Endothelial cell of umbilical vein (primary cell): Measurements from ENCODE around the gene ETNK1. TPM values are rescaled to one million over a fixed set of nuclear protein-coding genes. Genes with fewer than 3 reads are reported as not detected.

Experiments used
- BruUV-seq: library from RNA; stranded (reverse); fragments of 400-500 nt; replicated peaks from 2 replicates; lab custom pipeline; 2021; lab: Mats Ljungman, UMichigan
- CTCF ChIA-PET: fragments of 300-600, 350-600 bp; sonication (Branson Sonifier 250); formaldehyde crosslinking; loops from one replicate; lab custom pipeline; 2021; ENCODE audit warnings: antibody characterized with exemption, inconsistent platforms; lab: Charles Lee
- POLR2A ChIA-PET: fragments of 300-600, 350-600 bp; sonication (Branson Sonifier 250); formaldehyde crosslinking; loops from one replicate; lab custom pipeline; 2021; ENCODE audit warnings: antibody characterized with exemption, inconsistent platforms; lab: Charles Lee
- DNase-seq: peaks from one replicate; pipeline ENCODE4 v3.0.0-alpha.2; 2011; ENCODE audit warnings: low read depth, low spot score
- FAIRE-seq: peaks from 2 replicates; lab custom pipeline; 2011; peaks lifted over from hg19 to GRCh38; lab: Jason Lieb, UNC
- H2AFZ ChIP-seq: 2 replicates; pipeline ENCODE4 v1.6.0; 2012; ENCODE audit warnings: low read depth, low read length, control low read depth, inconsistent platforms
- H3K27ac ChIP-seq: 2 replicates; pipeline ENCODE4 v1.5.1; 2011; ENCODE audit warnings: low read depth, mild to moderate bottlenecking, control low read depth, low read length, moderate library complexity; ENCODE audit not compliant: insufficient read depth
- H3K27me3 ChIP-seq, 2 experiments: 2 replicates each; pipeline versions ENCODE4 v1.6.0 to v1.6.1; 2011; ENCODE audit warnings: low read length in 2 of 2, mixed read lengths in 1 of 2; ENCODE audit not compliant: control insufficient read depth in 2 of 2, insufficient read depth in 2 of 2
- H3K36me3 ChIP-seq, 2 experiments: 2 replicates in 1 of 2; 3 replicates in 1 of 2; pipeline ENCODE4 v1.5.1; 2011; ENCODE audit warnings: low read length in 2 of 2, mild to moderate bottlenecking in 1 of 2, moderate library complexity in 1 of 2; ENCODE audit not compliant: control insufficient read depth in 2 of 2, insufficient read depth in 2 of 2; ENCODE audit errors: extremely low read depth in 1 of 2
- H3K4me1 ChIP-seq: 3 replicates; pipeline ENCODE4 v1.5.1; 2011; ENCODE audit warnings: mild to moderate bottlenecking, low read length; ENCODE audit not compliant: control insufficient read depth, insufficient read depth; ENCODE audit errors: extremely low read depth
- H3K4me2 ChIP-seq: 2 replicates; pipeline ENCODE4 v1.6.1; 2011; ENCODE audit warnings: low read length, control low read depth, mixed read lengths; ENCODE audit not compliant: insufficient read depth
- H3K4me3 ChIP-seq, 3 experiments: fragments of 200-600 bp in 1 of 3; sonication (generic), shearing (Covaris generic) in 1 of 3; replicated peaks in 1 of 3; 2 replicates each; pipeline ENCODE4 v1.5.1; 2011 to 2016; ENCODE audit warnings: control low read depth in 3 of 3, low read length in 3 of 3, mild to moderate bottlenecking in 2 of 3, inconsistent platforms in 1 of 3, low read depth in 1 of 3, moderate library complexity in 1 of 3; ENCODE audit not compliant: insufficient read depth in 1 of 3
- H3K79me2 ChIP-seq: 2 replicates; pipeline ENCODE4 v1.6.0; 2012; ENCODE audit warnings: low read length, inconsistent platforms; ENCODE audit not compliant: control insufficient read depth, insufficient read depth
- H3K9ac ChIP-seq: replicated peaks from 2 replicates; pipeline ENCODE3; 2011; ENCODE audit warnings: low read length, control low read depth; ENCODE audit not compliant: insufficient read depth; ENCODE audit errors: extremely low read depth
- H3K9me1 ChIP-seq: replicated peaks from 3 replicates; pipeline ENCODE4 v1.6.0; 2011; ENCODE audit warnings: mild to moderate bottlenecking, low read length; ENCODE audit not compliant: control insufficient read depth, insufficient read depth; ENCODE audit errors: extremely low read depth
- H3K9me3 ChIP-seq: replicated peaks from 2 replicates; pipeline ENCODE4 v1.5.1; 2012; ENCODE audit warnings: low read length, inconsistent platforms; ENCODE audit not compliant: control insufficient read depth, insufficient read depth
- H4K20me1 ChIP-seq: replicated peaks from 2 replicates; pipeline ENCODE3; 2011; ENCODE audit warnings: mild to moderate bottlenecking, low read length; ENCODE audit not compliant: control insufficient read depth, insufficient read depth; ENCODE audit errors: extremely low read depth
- EZH2 ChIP-seq: IDR thresholded peaks from 2 replicates; pipeline ENCODE4 v1.6.1; 2012; ENCODE audit warnings: borderline replicate concordance, low read depth, mild to moderate bottlenecking, moderate library complexity, low read length, inconsistent platforms; ENCODE audit not compliant: severe bottlenecking
- FOS ChIP-seq: IDR thresholded peaks from 2 replicates; pipeline ENCODE4 v1.6.1; 2011; ENCODE audit warnings: mild to moderate bottlenecking, low read length, moderate library complexity, borderline replicate concordance; ENCODE audit not compliant: insufficient read depth
- GATA2 ChIP-seq: IDR thresholded peaks from 2 replicates; pipeline ENCODE4 v1.7.0; 2011; ENCODE audit warnings: low read depth, mild to moderate bottlenecking, moderate library complexity, mixed read lengths, low read length; ENCODE audit not compliant: insufficient read length, insufficient read depth
- JUN ChIP-seq: IDR thresholded peaks from 2 replicates; pipeline ENCODE4 v1.6.1; 2011; ENCODE audit warnings: borderline replicate concordance, low read depth; ENCODE audit not compliant: insufficient read length, insufficient read depth
- MAX ChIP-seq: IDR thresholded peaks from 2 replicates; pipeline ENCODE4 v1.6.1; 2011; ENCODE audit not compliant: insufficient read depth, insufficient read length
- MYC ChIP-seq: IDR thresholded peaks from one replicate; pipeline ENCODE4 v1.6.1; 2011; ENCODE audit warnings: mild to moderate bottlenecking, low read depth, low read length
- POLR2A ChIP-seq: IDR thresholded peaks from 2 replicates; pipeline ENCODE4 v1.6.1; 2012; ENCODE audit warnings: low read depth, mild to moderate bottlenecking, control low read depth, low read length
- POLR2AphosphoS5 ChIP-seq: IDR thresholded peaks from 2 replicates; pipeline ENCODE4 v1.6.1; 2012; ENCODE audit warnings: low read depth, mild to moderate bottlenecking, control low read depth, low read length, moderate library complexity; ENCODE audit not compliant: insufficient read depth
- dilution Hi-C: fragments of 300-500 bp; cut with MboI; formaldehyde crosslinking; loops from one replicate; pipeline ENCODE4 v1.15.0; 2019; ENCODE audit warnings: low sequenced_read_pairs; ENCODE audit not compliant: extremely low pct_ligation_motif_present
- intact Hi-C: fragments of 100-400 bp; cut with micrococcal nuclease; formaldehyde crosslinking; loops from one replicate; pipeline ENCODE4 v1.10.0; 2022
- polyA plus RNA-seq, 4 experiments: library from polyadenylated mRNA; depleted of rRNA in 3 of 4; stranded (reverse) in 3 of 4; unstranded in 1 of 4; fragments of >200 nt; gene quantifications; 2 replicates each; pipeline versions ENCODE4 v1.2.1 to v1.2.3, GENCODE V29; 2011 to 2012; ENCODE audit warnings: missing spikeins in 1 of 4
- total RNA-seq: library from RNA; stranded (reverse); gene quantifications from 2 replicates; pipeline ENCODE4 v1.2.3, GENCODE V29; 2021
- TF ChIP-seq, protein P1 (sequence below), 2 donors: IDR thresholded peaks; 1 replicate in 1 of 2; 2 replicates in 1 of 2; pipeline ENCODE4 v1.5.1; 2011; ENCODE audit warnings: low read length in 2 of 2, mild to moderate bottlenecking in 2 of 2, moderate library complexity in 2 of 2, control low read depth in 1 of 2, inconsistent platforms in 1 of 2, low read depth in 1 of 2; ENCODE audit not compliant: insufficient read depth in 1 of 2; ENCODE audit errors: extremely low read depth in 1 of 2

The ETNK1 gene
- total and polyA plus RNA-seq, 2 donors (not counting 3 experiments of a cell fraction or from before 2014, with no cell fraction given), result 11.4 to 68.4 TPM

- Histone ChIP-seq H3K27me3 (no peaks in the 10 kb centered on the region), H3K4me2 (no peak overlapping the region), H3K9me1 (peaks cover 3% of the 10 kb centered on the region), H3K79me2 (peaks cover 3% of the 10 kb centered on the region), H4K20me1 (no peaks in the 10 kb centered on the region), H3K36me3 (peaks cover 0 to 9% of the 10 kb centered on the region in 2 experiments), H3K9me3 (no peaks in the 10 kb centered on the region), H3K4me3 (no peak overlapping the region), H2AFZ (no peak overlapping the region), H3K27ac (no peak overlapping the region), H3K4me1 (peaks cover 4% of the 10 kb centered on the region), H3K9ac (no peak overlapping the region)
- DNase-seq (no peak), FAIRE-seq (no peak)
- TF ChIP-seq MAX, result no peak
- POLR2A ChIA-PET, result no interaction called here
- dilution Hi-C loops, result no loop called here
- CTCF ChIA-PET, result interaction anchor here (1.1 to 1.3 kb wide), 2 partner anchors 8 to 22 kb away, joined by 3 to 5 read pairs; no protein-coding TSS in a partner anchor
- no TSS peak for BruUV-seq
- intact Hi-C loops, result no loop called here
Observed at GRCh38 chr12:22662356-22662755, 37.4 kb downstream of the ETNK1 start.

DNA sequence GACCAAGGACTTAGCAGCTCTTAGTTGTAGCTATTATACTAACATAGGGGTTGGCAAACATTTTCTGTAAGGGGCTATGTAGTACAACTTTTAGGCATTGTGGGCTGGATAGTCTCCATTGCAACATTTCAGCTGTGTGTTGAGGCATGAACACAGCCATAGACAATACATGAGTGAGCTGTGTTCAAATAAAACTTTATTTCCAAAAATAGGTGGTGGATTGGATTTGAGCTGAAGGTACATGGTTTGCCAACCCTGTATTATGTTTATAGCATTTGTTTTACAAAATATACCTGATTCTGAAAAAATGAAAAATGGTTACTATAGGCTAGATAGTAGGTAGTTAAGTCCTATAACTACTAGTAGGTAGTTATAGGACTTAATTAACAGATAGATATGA, 40.5 kb downstream of the ETNK1 start:
- Histone ChIP-seq H3K36me3 (peaks cover 0 to 9% of the 10 kb centered on the region in 2 experiments), H3K4me3 (no peak overlapping the region), H4K20me1 (no peaks in the 10 kb centered on the region), H3K9me3 (no peaks in the 10 kb centered on the region), H2AFZ (no peak overlapping the region), H3K4me1 (no peaks in the 10 kb centered on the region), H3K9me1 (peaks cover 3% of the 10 kb centered on the region), H3K79me2 (no peaks in the 10 kb centered on the region), H3K27ac (no peak overlapping the region), H3K4me2 (no peak overlapping the region), H3K27me3 (no peaks in the 10 kb centered on the region), H3K9ac (no peak overlapping the region)
- ChIA-PET POLR2A (no interaction called here), CTCF (interaction anchor here (1.3 to 2.2 kb wide), 3 partner anchors 19 to 25 kb away, joined by 4 to 12 read pairs (median 4); no protein-coding TSS in a partner anchor)
- dilution Hi-C loops, result no loop called here
- no peak for FAIRE-seq
- no TSS peak for BruUV-seq
- TF ChIP-seq POLR2AphosphoS5 (no peak), JUN (no peak), MAX (no peak), MYC (no peak), GATA2 (no peak), POLR2A (no peak), EZH2 (no peak), FOS (no peak)
- TF ChIP-seq, protein P1, sequence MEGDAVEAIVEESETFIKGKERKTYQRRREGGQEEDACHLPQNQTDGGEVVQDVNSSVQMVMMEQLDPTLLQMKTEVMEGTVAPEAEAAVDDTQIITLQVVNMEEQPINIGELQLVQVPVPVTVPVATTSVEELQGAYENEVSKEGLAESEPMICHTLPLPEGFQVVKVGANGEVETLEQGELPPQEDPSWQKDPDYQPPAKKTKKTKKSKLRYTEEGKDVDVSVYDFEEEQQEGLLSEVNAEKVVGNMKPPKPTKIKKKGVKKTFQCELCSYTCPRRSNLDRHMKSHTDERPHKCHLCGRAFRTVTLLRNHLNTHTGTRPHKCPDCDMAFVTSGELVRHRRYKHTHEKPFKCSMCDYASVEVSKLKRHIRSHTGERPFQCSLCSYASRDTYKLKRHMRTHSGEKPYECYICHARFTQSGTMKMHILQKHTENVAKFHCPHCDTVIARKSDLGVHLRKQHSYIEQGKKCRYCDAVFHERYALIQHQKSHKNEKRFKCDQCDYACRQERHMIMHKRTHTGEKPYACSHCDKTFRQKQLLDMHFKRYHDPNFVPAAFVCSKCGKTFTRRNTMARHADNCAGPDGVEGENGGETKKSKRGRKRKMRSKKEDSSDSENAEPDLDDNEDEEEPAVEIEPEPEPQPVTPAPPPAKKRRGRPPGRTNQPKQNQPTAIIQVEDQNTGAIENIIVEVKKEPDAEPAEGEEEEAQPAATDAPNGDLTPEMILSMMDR (IDR thresholded peaks at IDR 0.05; ENCODE audit: extremely low read depth in 1 of 2, insufficient read depth in 1 of 2, low read depth in 1 of 2, low read length in 2 of 2), result no peak
- intact Hi-C loops, result no loop called here
- no peak for DNase-seq
